Stimulated activated naive B cell treated with anti-CD40 and anti-IgM and Interleukin-4, amounts not matched to agents 10 μg/mL and 1 μg/mL and 100 μg/mL, for 72 hours (primary cell): Measurements from ENCODE around the gene ITGAE.
A peak's percentile ranks its signal among the peaks of the same experiment; 100 is the strongest.

ENCODE experiments used
- ATAC-seq, 2 donors: fragments of 150-1000 bp; cut with Tn5 transposase; replicated peaks; 2 replicates each; pipeline ENCODE4 v1.10.0; 2021; ENCODE audit warnings: moderate library complexity in 1 of 2
- DNase-seq: peaks from one replicate; pipeline ENCODE4 v3.0.0; 2021
- H3K27ac Mint-ChIP-seq: one replicate; pipeline ENCODE4 v1.8.0; 2022; ENCODE audit warnings: mild to moderate bottlenecking, mixed read lengths
- H3K27me3 Mint-ChIP-seq, 2 donors: one replicate each; pipeline ENCODE4 v1.8.0; 2022; ENCODE audit warnings: mixed read lengths in 2 of 2
- H3K36me3 Mint-ChIP-seq, 2 donors: one replicate each; pipeline ENCODE4 v1.8.0; 2022; ENCODE audit warnings: mixed read lengths in 2 of 2, mild to moderate bottlenecking in 1 of 2
- H3K4me1 Mint-ChIP-seq, 2 donors: one replicate each; pipeline ENCODE4 v1.8.0; 2022; ENCODE audit warnings: mixed read lengths in 2 of 2, mild to moderate bottlenecking in 1 of 2
- H3K4me3 Mint-ChIP-seq, 2 donors: one replicate each; pipeline ENCODE4 v1.8.0; 2022; ENCODE audit warnings: mild to moderate bottlenecking in 2 of 2, mixed read lengths in 2 of 2, moderate library complexity in 1 of 2
- H3K9me3 Mint-ChIP-seq, 2 donors: one replicate each; pipeline ENCODE4 v1.8.0; 2022; ENCODE audit warnings: mixed read lengths in 2 of 2, mild to moderate bottlenecking in 1 of 2

The ITGAE gene

GRCh38 chr17:3754458-3755334 lies 46.3 kb downstream of the ITGAE start:
- Mint-ChIP-seq H3K4me1 (peaks cover 0 to 13% of the 10 kb centered on the region in 2 donors), H3K27me3 (peaks cover 0 to 7% of the 10 kb centered on the region in 2 donors), H3K4me3 (peak overlapping the region; percentile 71 to 77), H3K9me3 (peaks cover 2% of the 10 kb centered on the region in 2 donors), H3K27ac (peak overlapping the region; percentile 51), H3K36me3 (peaks cover 2 to 5% of the 10 kb centered on the region in 2 donors)
- DNase-seq (peak; percentile 63), ATAC-seq (peak; percentile 90 to 95)

- Mint-ChIP-seq H3K4me1 (peaks cover 0 to 13% of the 10 kb centered on the region in 2 donors), H3K27ac (no peak overlapping the region), H3K36me3 (no peaks in the 10 kb centered on the region), H3K9me3 (no peaks in the 10 kb centered on the region), H3K27me3 (peaks cover under 1 to 6% of the 10 kb centered on the region in 2 donors), H3K4me3 (peak overlapping the region in 1 of 2 donors; percentile 56)
- DNase-seq: no peak
- no peak for ATAC-seq
Observed at GRCh38 chr17:3754066-3754457, 46.9 kb downstream of the ITGAE start.

GRCh38 chr17:3753624-3754023 lies 47.4 kb downstream of the ITGAE start:
- H3K27ac Mint-ChIP-seq: no peak overlapping the region
- DNase-seq (no peak), ATAC-seq (no peak)
- H3K4me1 Mint-ChIP-seq: peaks cover 0 to 16% of the 10 kb centered on the region in 2 donors
- H3K36me3 Mint-ChIP-seq: no peaks in the 10 kb centered on the region
- H3K27me3 Mint-ChIP-seq: peaks cover 5 to 10% of the 10 kb centered on the region in 2 donors
- H3K9me3 Mint-ChIP-seq: no peaks in the 10 kb centered on the region
- no peak overlapping the region for H3K4me3 Mint-ChIP-seq

- DNase-seq (no peak), ATAC-seq (no peak)
- H3K9me3 Mint-ChIP-seq: no peaks in the 10 kb centered on the region
- H3K27ac Mint-ChIP-seq: no peak overlapping the region
- no peak overlapping the region for H3K4me3 Mint-ChIP-seq
- H3K4me1 Mint-ChIP-seq: peaks cover 0 to 16% of the 10 kb centered on the region in 2 donors
- no peaks in the 10 kb centered on the region for H3K36me3 Mint-ChIP-seq
- peaks cover 6 to 13% of the 10 kb centered on the region in 2 donors for H3K27me3 Mint-ChIP-seq
Observed at GRCh38 chr17:3751836-3752235, 49.2 kb downstream of the ITGAE start.

GRCh38 chr17:3750926-3751325 lies 50.1 kb downstream of the ITGAE start:
- H3K36me3 Mint-ChIP-seq: no peaks in the 10 kb centered on the region
- H3K9me3 Mint-ChIP-seq: no peaks in the 10 kb centered on the region
- peaks cover 0 to 16% of the 10 kb centered on the region in 2 donors for H3K4me1 Mint-ChIP-seq
- H3K27ac Mint-ChIP-seq: peak overlapping the region; percentile 5
- DNase-seq (no peak), ATAC-seq (peak; percentile 13 to 26)
- H3K4me3 Mint-ChIP-seq: peak overlapping the region in 1 of 2 donors; percentile 17
- peaks cover 6 to 13% of the 10 kb centered on the region in 2 donors for H3K27me3 Mint-ChIP-seq

GRCh38 chr17:3750296-3750695 lies 50.7 kb downstream of the ITGAE start:
- DNase-seq (no peak), ATAC-seq (no peak)
- H3K36me3 Mint-ChIP-seq: no peaks in the 10 kb centered on the region
- H3K27me3 Mint-ChIP-seq: peaks cover 6 to 13% of the 10 kb centered on the region in 2 donors
- H3K9me3 Mint-ChIP-seq: no peaks in the 10 kb centered on the region
- H3K4me1 Mint-ChIP-seq: peaks cover 0 to 14% of the 10 kb centered on the region in 2 donors
- no peak overlapping the region for H3K4me3 Mint-ChIP-seq
- H3K27ac Mint-ChIP-seq: peak overlapping the region; percentile 5

- Mint-ChIP-seq H3K9me3 (no peaks in the 10 kb centered on the region), H3K4me1 (peaks cover 0 to 11% of the 10 kb centered on the region in 2 donors), H3K27ac (peak overlapping the region; percentile 59), H3K4me3 (no peak overlapping the region), H3K36me3 (no peaks in the 10 kb centered on the region), H3K27me3 (peaks cover 6 to 13% of the 10 kb centered on the region in 2 donors)
- no peak for ATAC-seq
- no peak for DNase-seq
Observed at GRCh38 chr17:3748576-3748975, 52.4 kb downstream of the ITGAE start.

- ATAC-seq: no peak
- H3K4me3 Mint-ChIP-seq: no peak overlapping the region
- no peaks in the 10 kb centered on the region for H3K9me3 Mint-ChIP-seq
- no peak for DNase-seq
- H3K27ac Mint-ChIP-seq: no peak overlapping the region
- peaks cover 0 to 11% of the 10 kb centered on the region in 2 donors for H3K4me1 Mint-ChIP-seq
- peaks cover 6 to 13% of the 10 kb centered on the region in 2 donors for H3K27me3 Mint-ChIP-seq
- H3K36me3 Mint-ChIP-seq: no peaks in the 10 kb centered on the region
Observed at GRCh38 chr17:3747805-3748204, 53.2 kb downstream of the ITGAE start.

- peaks cover 6 to 7% of the 10 kb centered on the region in 2 donors for H3K27me3 Mint-ChIP-seq
- no peaks in the 10 kb centered on the region for H3K36me3 Mint-ChIP-seq
- no peak overlapping the region for H3K4me3 Mint-ChIP-seq
- H3K4me1 Mint-ChIP-seq: peaks cover 6 to 9% of the 10 kb centered on the region in 2 donors
- peaks cover 0 to 2% of the 10 kb centered on the region in 2 donors for H3K9me3 Mint-ChIP-seq
- ATAC-seq (no peak), DNase-seq (no peak)
- no peak overlapping the region for H3K27ac Mint-ChIP-seq
Observed at GRCh38 chr17:3745071-3745470, 55.9 kb downstream of the ITGAE start.

- no peak overlapping the region for H3K4me3 Mint-ChIP-seq
- no peak overlapping the region for H3K27ac Mint-ChIP-seq
- no peaks in the 10 kb centered on the region for H3K36me3 Mint-ChIP-seq
- peaks cover 10 to 18% of the 10 kb centered on the region in 2 donors for H3K4me1 Mint-ChIP-seq
- ATAC-seq (no peak), DNase-seq (no peak)
- peaks cover 6% of the 10 kb centered on the region in 2 donors for H3K27me3 Mint-ChIP-seq
- peaks cover 0 to 2% of the 10 kb centered on the region in 2 donors for H3K9me3 Mint-ChIP-seq
Observed at GRCh38 chr17:3744014-3744413, 57.0 kb downstream of the ITGAE start.

GRCh38 chr17:3740611-3741073 lies 60.3 kb downstream of the ITGAE start:
- H3K27me3 Mint-ChIP-seq: no peaks in the 10 kb centered on the region
- H3K4me3 Mint-ChIP-seq: no peak overlapping the region
- no peaks in the 10 kb centered on the region for H3K36me3 Mint-ChIP-seq
- DNase-seq (peak; percentile 27), ATAC-seq (peak; percentile 73 to 76)
- H3K27ac Mint-ChIP-seq: peak overlapping the region; percentile 82
- H3K4me1 Mint-ChIP-seq: peaks cover 20 to 42% of the 10 kb centered on the region in 2 donors
- peaks cover 0 to 2% of the 10 kb centered on the region in 2 donors for H3K9me3 Mint-ChIP-seq

GRCh38 chr17:3739422-3740124 lies 61.4 kb downstream of the ITGAE start:
- Mint-ChIP-seq H3K36me3 (no peaks in the 10 kb centered on the region), H3K27me3 (no peaks in the 10 kb centered on the region), H3K9me3 (peaks cover 0 to 2% of the 10 kb centered on the region in 2 donors), H3K4me1 (peaks cover 20 to 43% of the 10 kb centered on the region in 2 donors), H3K4me3 (no peak overlapping the region), H3K27ac (no peak overlapping the region)
- no peak for DNase-seq
- ATAC-seq: no peak

GRCh38 chr17:3738562-3739295 lies 62.3 kb downstream of the ITGAE start:
- no peak overlapping the region for H3K4me3 Mint-ChIP-seq

GRCh38 chr17:3735515-3735914 lies 65.5 kb downstream of the ITGAE start:
- no peaks in the 10 kb centered on the region for H3K27me3 Mint-ChIP-seq
- H3K9me3 Mint-ChIP-seq: no peaks in the 10 kb centered on the region
- ATAC-seq (no peak), DNase-seq (no peak)
- H3K4me1 Mint-ChIP-seq: peaks cover 28 to 59% of the 10 kb centered on the region in 2 donors
- H3K36me3 Mint-ChIP-seq: peaks cover 0 to 2% of the 10 kb centered on the region in 2 donors
- H3K27ac Mint-ChIP-seq: no peak overlapping the region
- no peak overlapping the region for H3K4me3 Mint-ChIP-seq

More at GRCh38 chr17:3738562-3739295, 62.3 kb downstream of the ITGAE start:
- DNase-seq (no peak), ATAC-seq (peak in 1 of 2 donors; percentile 23)
- no peaks in the 10 kb centered on the region for H3K27me3 Mint-ChIP-seq
- H3K36me3 Mint-ChIP-seq: no peaks in the 10 kb centered on the region
- peak overlapping the region; percentile 31 for H3K27ac Mint-ChIP-seq
- peaks cover 21 to 50% of the 10 kb centered on the region in 2 donors for H3K4me1 Mint-ChIP-seq
- peaks cover 0 to 2% of the 10 kb centered on the region in 2 donors for H3K9me3 Mint-ChIP-seq
